Uterus (tissue), 2 donors: ENCODE measurements around the gene NPAT.
"Not testable (repeated sequence)": the region's sequence is repeated elsewhere in the genome, so short reads cannot be mapped to it uniquely, and the experiment has no call there.

Experiments used
- CTCF ChIP-seq, 4 experiments: fragments of 200-600 bp in 2 of 4; fragments of 450-650 bp in 2 of 4; sonication (generic) in 2 of 4; IDR thresholded peaks; one replicate each; pipeline ENCODE4 v1.5.1; 2016 to 2019; ENCODE audit warnings: antibody characterized with exemption in 4 of 4, mild to moderate bottlenecking in 2 of 4, moderate library complexity in 1 of 4
- POLR2A ChIP-seq, 2 donors: fragments of 450-650 bp; IDR thresholded peaks; one replicate each; pipeline ENCODE4 v1.6.1; 2016; ENCODE audit warnings: antibody characterized with exemption in 2 of 2, mild to moderate bottlenecking in 1 of 2, moderate library complexity in 1 of 2

- not testable (repeated sequence) for TF ChIP-seq CTCF, POLR2A (IDR thresholded peaks at IDR 0.05)
These were observed 101.5 kb downstream of the NPAT start for GRCh38 chr11:108120936-108121273.
